Measurements from ENCODE around the gene DNAAF5. TPM values are rescaled to one million over a fixed set of nuclear protein-coding genes. Genes with fewer than 3 reads are reported as not detected.
A peak's percentile ranks its signal among the peaks of the same experiment; 100 is the strongest.
"Not testable (repeated sequence)": the region's sequence is repeated elsewhere in the genome, so short reads cannot be mapped to it uniquely, and the experiment has no call there.

Gene DNAAF5
- total RNA-seq, 2 donors from 2014 or later: 31.0 to 54.9 TPM

- no peak for TF ChIP-seq CTCF (IDR thresholded peaks at IDR 0.05)
- no peaks in the 10 kb centered on the region for H3K9me3 ChIP-seq
- no peak overlapping the region for H3K27ac ChIP-seq
- H3K4me3 ChIP-seq: no peak overlapping the region
- no peaks in the 10 kb centered on the region for H3K27me3 ChIP-seq
- intact Hi-C loops (cut with DNase I): no loop called here
- no peaks in the 10 kb centered on the region for H3K36me3 ChIP-seq
- H3K9ac ChIP-seq (ENCODE audit: low read depth in 2 of 2, low read length in 2 of 2): no peak overlapping the region
- no peaks in the 10 kb centered on the region for H3K4me1 ChIP-seq
- peak; percentile 77 for DNase-seq
Observed at GRCh38 chr7:794671-795329, 68.3 kb downstream of the DNAAF5 start.

- DNase-seq; H3K9ac ChIP-seq (ENCODE audit: low read depth in 2 of 2, low read length in 2 of 2); H3K4me1 ChIP-seq; H3K27me3 ChIP-seq; intact Hi-C loops (cut with DNase I); H3K36me3 ChIP-seq; H3K9me3 ChIP-seq; H3K4me3 ChIP-seq; H3K27ac ChIP-seq: not testable (repeated sequence)
Observed at GRCh38 chr7:796434-797169, 70.1 kb downstream of the DNAAF5 start.

GRCh38 chr7:798921-799470, 72.5 kb downstream of the DNAAF5 start:
- Histone ChIP-seq H3K27me3 (no peaks in the 10 kb centered on the region), H3K9me3 (no peaks in the 10 kb centered on the region), H3K9ac (ENCODE audit: low read depth in 2 of 2, low read length in 2 of 2) (no peak overlapping the region), H3K36me3 (no peaks in the 10 kb centered on the region), H3K4me3 (no peak overlapping the region), H3K27ac (no peak overlapping the region), H3K4me1 (peaks cover 5% of the 10 kb centered on the region)
- intact Hi-C loops (cut with DNase I): no loop called here
- DNase-seq: no peak
- no peak for TF ChIP-seq CTCF (IDR thresholded peaks at IDR 0.05)

- intact Hi-C loops (cut with DNase I): no loop called here
- Histone ChIP-seq H3K4me1 (peaks cover 5% of the 10 kb centered on the region), H3K4me3 (no peak overlapping the region), H3K27ac (no peak overlapping the region), H3K9me3 (no peaks in the 10 kb centered on the region), H3K9ac (ENCODE audit: low read depth in 2 of 2, low read length in 2 of 2) (no peak overlapping the region), H3K27me3 (no peaks in the 10 kb centered on the region), H3K36me3 (no peaks in the 10 kb centered on the region)
- DNase-seq: no peak
- TF ChIP-seq CTCF (IDR thresholded peaks at IDR 0.05): no peak
Observed at GRCh38 chr7:800692-801091, 74.2 kb downstream of the DNAAF5 start.

GRCh38 chr7:801351-801750, 74.9 kb downstream of the DNAAF5 start:
- H3K36me3 ChIP-seq; DNase-seq; intact Hi-C loops (cut with DNase I); H3K27ac ChIP-seq; H3K27me3 ChIP-seq; H3K4me3 ChIP-seq; H3K9ac ChIP-seq (ENCODE audit: low read depth in 2 of 2, low read length in 2 of 2); H3K9me3 ChIP-seq; H3K4me1 ChIP-seq: not testable (repeated sequence)

GRCh38 chr7:801940-802381, 75.5 kb downstream of the DNAAF5 start:
- Histone ChIP-seq H3K27ac (no peak overlapping the region), H3K36me3 (no peaks in the 10 kb centered on the region), H3K4me1 (peaks cover 5% of the 10 kb centered on the region), H3K9ac (ENCODE audit: low read depth in 2 of 2, low read length in 2 of 2) (no peak overlapping the region), H3K9me3 (no peaks in the 10 kb centered on the region), H3K27me3 (no peaks in the 10 kb centered on the region), H3K4me3 (no peak overlapping the region)
- peak; percentile 71 for DNase-seq
- TF ChIP-seq CTCF (IDR thresholded peaks at IDR 0.05): no peak
- intact Hi-C loops (cut with DNase I): no loop called here

Measured in colonic mucosa (tissue), 4 donors.